Thoracic aorta (tissue), 2 donors: Measurements from ENCODE around the gene MEGF11. TPM values are rescaled to one million over a fixed set of nuclear protein-coding genes. Genes with fewer than 3 reads are reported as not detected.

Source experiments
- ATAC-seq: fragments of 150-250 bp; one replicate; pipeline ENCODE4 v1.8.0; 2017; ENCODE audit warnings: low read depth; ENCODE audit not compliant: insufficient number of reproducible peaks, low FRiP score
- DNase-seq: peaks from one replicate; pipeline ENCODE4 v3.0.0-alpha.2; 2020; ENCODE audit warnings: low spot score
- H3K27ac ChIP-seq, 2 donors: fragments of 200-600 bp; sonication (generic); 1 replicate in 1 of 2; 2 replicates in 1 of 2; pipeline ENCODE4 v1.5.1; 2016; ENCODE audit warnings: mild to moderate bottlenecking in 2 of 2, moderate library complexity in 2 of 2
- H3K27me3 ChIP-seq: fragments of 200-600 bp; sonication (generic); replicated peaks from 2 replicates; pipeline ENCODE4 v1.6.0; 2016; ENCODE audit warnings: mild to moderate bottlenecking; ENCODE audit not compliant: insufficient read depth
- H3K36me3 ChIP-seq: fragments of 200-600 bp; sonication (generic); one replicate; pipeline ENCODE4 v1.5.1; 2016
- H3K4me1 ChIP-seq, 2 donors: fragments of 200-600 bp; sonication (generic); 1 replicate in 1 of 2; 2 replicates in 1 of 2; pipeline versions ENCODE4 v1.5.1 to v1.6.0; 2016; ENCODE audit warnings: low read depth in 2 of 2, mild to moderate bottlenecking in 1 of 2; ENCODE audit not compliant: control insufficient read depth in 1 of 2
- H3K4me3 ChIP-seq: fragments of 200-600 bp; sonication (generic); 2 replicates; pipeline ENCODE4 v1.5.1; 2016; ENCODE audit warnings: mild to moderate bottlenecking
- H3K9me3 ChIP-seq: fragments of 200-600 bp; sonication (generic); 2 replicates; pipeline ENCODE4 v1.5.1; 2016
- total RNA-seq, 2 donors: library from RNA; depleted of rRNA; stranded (reverse); fragments of >200 nt; gene quantifications; one replicate each; pipeline versions ENCODE4 v1.1.0 to v1.2.3, GENCODE V29; 2016
- TF ChIP-seq, protein P1 (sequence below): fragments of 200-600 bp; sonication (generic); IDR thresholded peaks from one replicate; pipeline ENCODE4 v1.5.1; 2019; ENCODE audit warnings: antibody characterized with exemption

The MEGF11 gene
- total RNA-seq, 2 donors from 2014 or later: not detected

DNA sequence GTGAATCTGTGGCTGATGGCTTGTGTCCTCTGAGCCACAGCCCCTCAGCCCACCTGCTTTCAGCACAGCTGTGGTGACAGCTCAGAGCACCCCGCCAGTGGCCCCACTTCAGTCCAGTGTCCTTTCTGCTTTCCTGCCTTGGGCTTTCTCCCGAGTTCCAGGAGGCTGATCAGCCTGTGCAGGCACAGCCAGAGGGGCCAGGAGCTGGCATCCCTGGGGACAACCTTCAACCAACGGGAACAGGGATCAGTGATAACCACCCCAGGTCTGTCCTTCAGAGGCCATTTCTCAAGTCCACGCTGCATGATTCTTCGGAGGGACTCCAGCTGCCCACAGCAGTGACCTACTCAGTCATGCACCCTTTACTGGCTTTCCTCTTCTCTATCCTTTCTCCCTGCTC is 217.6 kb downstream of the MEGF11 start:
- TF ChIP-seq, protein P1, sequence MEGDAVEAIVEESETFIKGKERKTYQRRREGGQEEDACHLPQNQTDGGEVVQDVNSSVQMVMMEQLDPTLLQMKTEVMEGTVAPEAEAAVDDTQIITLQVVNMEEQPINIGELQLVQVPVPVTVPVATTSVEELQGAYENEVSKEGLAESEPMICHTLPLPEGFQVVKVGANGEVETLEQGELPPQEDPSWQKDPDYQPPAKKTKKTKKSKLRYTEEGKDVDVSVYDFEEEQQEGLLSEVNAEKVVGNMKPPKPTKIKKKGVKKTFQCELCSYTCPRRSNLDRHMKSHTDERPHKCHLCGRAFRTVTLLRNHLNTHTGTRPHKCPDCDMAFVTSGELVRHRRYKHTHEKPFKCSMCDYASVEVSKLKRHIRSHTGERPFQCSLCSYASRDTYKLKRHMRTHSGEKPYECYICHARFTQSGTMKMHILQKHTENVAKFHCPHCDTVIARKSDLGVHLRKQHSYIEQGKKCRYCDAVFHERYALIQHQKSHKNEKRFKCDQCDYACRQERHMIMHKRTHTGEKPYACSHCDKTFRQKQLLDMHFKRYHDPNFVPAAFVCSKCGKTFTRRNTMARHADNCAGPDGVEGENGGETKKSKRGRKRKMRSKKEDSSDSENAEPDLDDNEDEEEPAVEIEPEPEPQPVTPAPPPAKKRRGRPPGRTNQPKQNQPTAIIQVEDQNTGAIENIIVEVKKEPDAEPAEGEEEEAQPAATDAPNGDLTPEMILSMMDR: no peak
- no peak for ATAC-seq
- H3K36me3 ChIP-seq: no peaks in the 10 kb centered on the region
- H3K27ac ChIP-seq: no peak overlapping the region
- no peak overlapping the region for H3K4me3 ChIP-seq
- no peaks in the 10 kb centered on the region for H3K9me3 ChIP-seq
- no peak for DNase-seq
- no peaks in the 10 kb centered on the region for H3K27me3 ChIP-seq
- no peaks in the 10 kb centered on the region for H3K4me1 ChIP-seq

DNA sequence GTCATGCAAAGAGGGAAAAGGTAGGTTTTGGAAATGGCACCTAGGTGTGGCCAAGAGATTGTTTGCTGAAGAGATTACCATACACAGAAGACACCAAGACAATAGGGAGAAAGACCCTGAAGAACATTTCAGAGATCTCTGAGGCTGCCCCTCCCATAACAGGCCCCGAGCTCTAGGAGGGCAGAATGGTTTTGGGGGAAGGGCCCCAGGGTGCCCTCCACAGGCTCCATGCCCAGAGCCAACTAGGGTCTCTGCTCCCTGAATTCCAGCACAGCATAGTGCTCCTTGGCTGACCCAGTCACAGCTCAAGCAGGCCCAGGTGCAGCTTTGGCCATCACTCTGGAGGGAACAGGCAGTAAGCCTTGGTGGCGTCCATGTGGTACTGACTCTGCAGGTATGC is 220.4 kb downstream of the MEGF11 start:
- H3K9me3 ChIP-seq: no peaks in the 10 kb centered on the region
- TF ChIP-seq, protein P1: no peak
- no peaks in the 10 kb centered on the region for H3K27me3 ChIP-seq
- ATAC-seq (no peak), DNase-seq (no peak)
- no peaks in the 10 kb centered on the region for H3K4me1 ChIP-seq
- no peak overlapping the region for H3K27ac ChIP-seq
- H3K36me3 ChIP-seq: no peaks in the 10 kb centered on the region
- H3K4me3 ChIP-seq: no peak overlapping the region

DNA sequence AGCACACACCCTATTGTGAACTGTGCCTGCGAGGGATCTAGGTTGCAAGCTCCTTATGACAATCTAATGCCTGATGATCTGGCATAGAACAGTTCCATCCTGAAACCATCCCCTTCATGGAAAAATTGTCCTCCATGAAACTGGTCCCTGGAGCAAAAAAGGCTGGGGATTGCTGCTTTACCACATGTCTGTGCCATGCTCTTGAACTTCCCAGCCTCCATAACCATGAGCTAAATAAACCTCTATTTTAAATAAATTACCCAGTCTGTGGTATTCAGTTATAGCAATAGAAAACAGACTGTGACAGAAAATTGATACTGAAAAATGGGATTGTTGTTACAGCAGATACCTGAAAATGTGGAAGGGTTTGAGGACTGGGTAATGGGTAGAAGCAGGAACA is 221.5 kb downstream of the MEGF11 start:
- ATAC-seq: no peak
- no peak for DNase-seq
- Histone ChIP-seq H3K27me3 (no peaks in the 10 kb centered on the region), H3K9me3 (no peaks in the 10 kb centered on the region), H3K4me3 (no peak overlapping the region), H3K4me1 (no peaks in the 10 kb centered on the region), H3K36me3 (no peaks in the 10 kb centered on the region), H3K27ac (no peak overlapping the region)
- TF ChIP-seq, protein P1: no peak

DNA sequence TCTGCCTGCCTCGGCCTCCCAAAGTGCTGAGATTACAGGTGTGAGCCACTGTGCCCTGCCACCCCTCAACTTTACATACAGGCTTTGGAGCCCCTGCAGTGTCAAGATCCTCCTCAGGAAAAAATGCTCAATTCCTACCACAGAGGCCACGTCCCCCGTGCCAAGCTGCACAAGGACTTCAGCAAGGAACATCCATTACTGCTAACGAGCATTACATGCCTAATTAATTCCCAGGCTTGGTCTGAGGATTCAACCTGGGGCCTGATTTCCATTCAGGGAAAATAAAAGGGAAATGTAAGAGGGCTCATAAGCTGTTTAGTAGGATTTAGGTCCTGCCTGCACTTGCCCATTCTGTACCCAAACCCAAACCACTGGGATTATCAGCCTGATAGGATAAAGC is 222.9 kb downstream of the MEGF11 start:
- no peaks in the 10 kb centered on the region for H3K27me3 ChIP-seq
- H3K27ac ChIP-seq: no peak overlapping the region
- no peaks in the 10 kb centered on the region for H3K4me1 ChIP-seq
- DNase-seq (no peak), ATAC-seq (no peak)
- no peaks in the 10 kb centered on the region for H3K36me3 ChIP-seq
- no peaks in the 10 kb centered on the region for H3K9me3 ChIP-seq
- no peak overlapping the region for H3K4me3 ChIP-seq
- TF ChIP-seq, protein P1: no peak

DNA sequence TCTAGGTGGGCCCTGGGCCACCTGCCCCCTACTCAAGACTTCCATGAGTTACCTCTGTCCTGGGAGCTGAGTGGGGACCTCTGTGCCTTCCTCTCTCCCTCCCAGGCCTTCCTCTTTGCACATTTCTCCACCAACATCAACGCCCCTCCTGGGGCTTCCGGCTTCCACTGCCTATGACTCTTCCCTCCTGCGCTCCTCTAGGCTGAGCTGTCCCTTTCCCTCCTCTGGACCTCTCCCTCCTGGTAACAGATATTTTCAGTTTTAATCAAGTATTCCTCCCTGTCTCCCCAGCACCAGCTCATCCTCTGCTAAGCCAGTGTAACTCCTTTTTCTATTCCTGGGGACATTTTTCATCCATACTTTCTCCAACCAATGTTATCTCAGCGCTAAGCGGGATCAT is 223.9 kb downstream of the MEGF11 start:
- no peak overlapping the region for H3K27ac ChIP-seq
- no peaks in the 10 kb centered on the region for H3K36me3 ChIP-seq
- H3K27me3 ChIP-seq: no peaks in the 10 kb centered on the region
- TF ChIP-seq, protein P1: no peak
- DNase-seq (no peak), ATAC-seq (no peak)
- no peaks in the 10 kb centered on the region for H3K4me1 ChIP-seq
- H3K9me3 ChIP-seq: no peaks in the 10 kb centered on the region
- no peak overlapping the region for H3K4me3 ChIP-seq
